Neuronal stem cell (in vitro differentiated cells): ENCODE results near the gene DCUN1D1.

ENCODE experiments used
- DNase-seq: peaks from one replicate; pipeline ENCODE4 v3.0.0-alpha.2; 2013; ENCODE audit warnings: low spot score
- H2AFZ ChIP-seq: one replicate; pipeline ENCODE4 v1.6.1; 2013; ENCODE audit warnings: mild to moderate bottlenecking, low read length, inconsistent platforms
- H2AK5ac ChIP-seq: 2 replicates; pipeline ENCODE4 v1.6.1; 2013; ENCODE audit warnings: low read depth, mild to moderate bottlenecking, inconsistent platforms, low read length, moderate library complexity, mixed read lengths
- H2BK120ac ChIP-seq: 2 replicates; pipeline ENCODE4 v1.6.1; 2013; ENCODE audit warnings: low read depth, mild to moderate bottlenecking, inconsistent platforms, low read length, moderate library complexity, mixed read lengths
- H2BK12ac ChIP-seq: one replicate; pipeline ENCODE4 v1.6.1; 2013; ENCODE audit warnings: low read length, inconsistent platforms
- H2BK15ac ChIP-seq: 2 replicates; pipeline ENCODE4 v1.6.1; 2013; ENCODE audit warnings: mild to moderate bottlenecking, low read length, inconsistent platforms, mixed read lengths
- H2BK5ac ChIP-seq: one replicate; pipeline ENCODE4 v1.6.1; 2013; ENCODE audit warnings: inconsistent platforms, mild to moderate bottlenecking, low read length, moderate library complexity
- H3K14ac ChIP-seq: one replicate; pipeline ENCODE4 v1.6.1; 2013; ENCODE audit warnings: low read length, inconsistent platforms
- H3K18ac ChIP-seq: 2 replicates; pipeline ENCODE4 v1.6.1; 2013; ENCODE audit warnings: low read length, inconsistent platforms
- H3K23ac ChIP-seq: 2 replicates; pipeline ENCODE4 v1.6.1; 2013; ENCODE audit warnings: low read depth, mild to moderate bottlenecking, mixed read lengths, low read length, inconsistent platforms; ENCODE audit not compliant: poor library complexity
- H3K27ac ChIP-seq: replicated peaks from 3 replicates; pipeline ENCODE4 v1.5.1; 2013; ENCODE audit warnings: low read length, inconsistent platforms
- H3K27me3 ChIP-seq, 3 experiments: 2 replicates each; pipeline ENCODE4 v1.6.1; 2013; ENCODE audit warnings: low read length in 3 of 3, mild to moderate bottlenecking in 2 of 3, inconsistent platforms in 1 of 3, low read depth in 1 of 3, mixed read lengths in 1 of 3, moderate library complexity in 1 of 3; ENCODE audit not compliant: control insufficient read depth in 3 of 3, insufficient read depth in 3 of 3
- H3K36me3 ChIP-seq, 2 donors: replicated peaks in 1 of 2; 2 replicates each; pipeline ENCODE4 v1.6.1; 2013; ENCODE audit warnings: low read length in 2 of 2; ENCODE audit not compliant: control insufficient read depth in 2 of 2, insufficient read depth in 2 of 2
- H3K4ac ChIP-seq: 2 replicates; pipeline ENCODE4 v1.6.1; 2013; ENCODE audit warnings: inconsistent platforms, mild to moderate bottlenecking, low read length, moderate library complexity
- H3K4me1 ChIP-seq, 2 donors: 1 replicate in 1 of 2; 2 replicates in 1 of 2; pipeline ENCODE4 v1.6.1; 2013; ENCODE audit warnings: low read length in 2 of 2, low read depth in 1 of 2; ENCODE audit not compliant: control insufficient read depth in 2 of 2, insufficient read depth in 1 of 2
- H3K4me2 ChIP-seq: one replicate; pipeline ENCODE4 v1.6.1; 2013; ENCODE audit warnings: mild to moderate bottlenecking, low read length, inconsistent platforms; ENCODE audit not compliant: insufficient read depth, poor library complexity, severe bottlenecking
- H3K4me3 ChIP-seq, 2 donors: 2 replicates each; pipeline ENCODE4 v1.5.1; 2013; ENCODE audit warnings: low read length in 2 of 2, mild to moderate bottlenecking in 2 of 2, inconsistent platforms in 1 of 2, moderate library complexity in 1 of 2
- H3K79me1 ChIP-seq: one replicate; pipeline ENCODE4 v1.6.1; 2013; ENCODE audit warnings: low read depth, mild to moderate bottlenecking, inconsistent platforms, low read length, moderate library complexity
- H3K9ac ChIP-seq: one replicate; pipeline ENCODE4 v1.6.1; 2013; ENCODE audit warnings: mild to moderate bottlenecking, low read depth, low read length, inconsistent platforms; ENCODE audit not compliant: poor library complexity
- H3K9me3 ChIP-seq, 2 donors: replicated peaks in 1 of 2; 2 replicates each; pipeline versions ENCODE3 to v1.6.1; 2013; ENCODE audit warnings: low read length in 2 of 2, mild to moderate bottlenecking in 2 of 2, inconsistent platforms in 1 of 2, low read depth in 1 of 2, mixed read lengths in 1 of 2, moderate library complexity in 1 of 2; ENCODE audit not compliant: control insufficient read depth in 2 of 2, insufficient read depth in 1 of 2
- H4K8ac ChIP-seq: one replicate; pipeline ENCODE4 v1.6.1; 2013; ENCODE audit warnings: low read depth, mild to moderate bottlenecking, inconsistent platforms, low read length, moderate library complexity
- H4K91ac ChIP-seq: one replicate; pipeline ENCODE4 v1.6.1; 2013; ENCODE audit warnings: low read length, low read depth, mild to moderate bottlenecking, inconsistent platforms; ENCODE audit not compliant: poor library complexity
- WGBS, 2 donors: extraction: QIAGEN DNeasy Blood & Tissue Kit; methylation state at CpG; one replicate each; pipeline ENCODE4 v1.1.7; 2013; ENCODE audit warnings: missing lambda C conversion rate in 2 of 2, mixed read lengths in 1 of 2; ENCODE audit not compliant: insufficient read length in 2 of 2, insufficient replicate concordance in 1 of 2; ENCODE audit errors: extremely low coverage in 2 of 2; 5-methylcytosine and 5-hydroxymethylcytosine counted together

DCUN1D1 gene

DNA sequence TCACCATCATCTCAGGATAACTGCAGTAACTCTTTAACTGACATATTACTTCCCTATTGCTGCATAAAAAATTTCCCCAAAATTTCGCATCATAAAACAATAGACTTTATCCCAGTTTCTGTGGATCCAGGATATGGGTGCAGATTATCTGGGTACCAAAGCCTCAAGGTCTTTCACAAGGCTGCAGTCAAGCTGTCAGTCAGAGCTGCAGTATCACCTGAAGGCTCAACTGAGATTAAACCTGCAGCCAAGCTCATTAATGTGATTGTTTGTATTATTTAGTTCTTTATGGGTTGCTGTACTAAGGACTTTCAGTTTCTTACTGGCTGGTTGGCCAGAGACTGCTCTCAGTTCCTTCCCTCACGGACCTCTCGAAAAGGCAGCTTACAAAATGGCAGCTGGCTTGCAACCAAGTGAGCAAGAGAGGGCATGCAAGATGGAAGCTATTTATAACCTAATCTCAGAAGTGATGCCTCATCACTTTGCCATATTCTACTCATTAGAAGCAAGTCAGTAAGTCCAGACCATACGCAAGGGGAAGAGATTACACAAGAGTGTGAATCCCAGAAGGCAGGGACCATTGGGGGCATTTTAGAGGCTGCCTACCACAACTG lies 54.9 kb downstream of the DCUN1D1 start:
- no peak overlapping the region for H4K8ac ChIP-seq
- H3K14ac ChIP-seq: no peak overlapping the region
- no peak overlapping the region for H2AFZ ChIP-seq
- H3K27ac ChIP-seq: no peak overlapping the region
- no peak overlapping the region for H2BK12ac ChIP-seq
- no peak overlapping the region for H3K18ac ChIP-seq
- DNase-seq: no peak
- H3K4ac ChIP-seq: no peak overlapping the region
- H3K4me2 ChIP-seq: no peak overlapping the region
- no peaks in the 10 kb centered on the region for H3K9me3 ChIP-seq
- no peaks in the 10 kb centered on the region for H3K36me3 ChIP-seq
- H2BK5ac ChIP-seq: no peak overlapping the region
- no peaks in the 10 kb centered on the region for H3K27me3 ChIP-seq
- peaks cover 0 to 2% of the 10 kb centered on the region in 2 donors for H3K4me1 ChIP-seq
- no peak overlapping the region for H3K4me3 ChIP-seq
- H2BK15ac ChIP-seq: no peak overlapping the region
- H4K91ac ChIP-seq: no peak overlapping the region
- no peaks in the 10 kb centered on the region for H3K79me1 ChIP-seq
- no CpG with 5 or more reads among the region's 4 CpGs for WGBS, 2 donors
- H2BK120ac ChIP-seq: no peak overlapping the region
- H3K9ac ChIP-seq: no peak overlapping the region
- no peak overlapping the region for H3K23ac ChIP-seq
- no peak overlapping the region for H2AK5ac ChIP-seq

DNA sequence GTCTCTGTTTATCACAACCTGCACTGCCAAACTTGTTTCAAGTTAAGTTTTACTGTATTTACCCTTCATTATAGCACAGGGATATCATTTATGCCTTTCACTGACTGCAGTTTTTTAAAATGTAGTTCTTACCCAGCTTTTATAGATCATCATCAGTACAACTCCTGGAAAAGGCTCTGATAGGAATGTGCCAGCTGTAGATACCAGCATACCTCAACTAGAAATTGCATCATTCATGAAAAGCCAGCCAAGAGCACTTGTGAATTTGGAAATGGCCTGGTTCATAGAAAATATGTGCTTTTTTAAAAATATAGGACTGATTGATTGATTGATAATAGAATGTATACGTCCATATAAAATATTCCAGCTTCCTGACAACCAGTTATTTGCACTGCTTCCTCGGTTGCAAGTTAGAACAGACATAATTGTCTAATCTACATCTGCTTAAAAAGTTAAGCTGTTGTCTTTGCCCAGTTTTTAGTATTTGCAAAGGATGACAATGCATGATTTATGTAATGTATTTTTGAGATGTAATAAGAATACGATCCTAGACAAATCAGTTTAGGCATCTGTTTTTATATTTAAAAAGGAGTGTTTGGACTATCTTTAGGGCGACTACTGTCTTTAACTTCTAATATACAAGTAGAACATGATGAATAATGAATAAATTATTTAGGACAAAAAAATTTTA lies 58.5 kb downstream of the DCUN1D1 start:
- Histone ChIP-seq H3K27me3 (no peaks in the 10 kb centered on the region), H2BK120ac (no peak overlapping the region), H3K9ac (no peak overlapping the region), H2AFZ (no peak overlapping the region), H3K27ac (no peak overlapping the region), H3K18ac (no peak overlapping the region), H3K4me1 (peaks cover 0 to 2% of the 10 kb centered on the region in 2 donors), H3K14ac (no peak overlapping the region), H4K91ac (no peak overlapping the region), H2BK5ac (no peak overlapping the region), H3K4ac (no peak overlapping the region), H3K79me1 (no peaks in the 10 kb centered on the region), H3K36me3 (no peaks in the 10 kb centered on the region), H3K4me2 (no peak overlapping the region), H3K4me3 (no peak overlapping the region), H3K9me3 (no peaks in the 10 kb centered on the region), H2BK12ac (no peak overlapping the region), H4K8ac (no peak overlapping the region), H3K23ac (no peak overlapping the region), H2BK15ac (no peak overlapping the region), H2AK5ac (no peak overlapping the region)
- DNase-seq: no peak
- WGBS, 2 donors: no CpG with 5 or more reads among the region's 4 CpGs

DNA sequence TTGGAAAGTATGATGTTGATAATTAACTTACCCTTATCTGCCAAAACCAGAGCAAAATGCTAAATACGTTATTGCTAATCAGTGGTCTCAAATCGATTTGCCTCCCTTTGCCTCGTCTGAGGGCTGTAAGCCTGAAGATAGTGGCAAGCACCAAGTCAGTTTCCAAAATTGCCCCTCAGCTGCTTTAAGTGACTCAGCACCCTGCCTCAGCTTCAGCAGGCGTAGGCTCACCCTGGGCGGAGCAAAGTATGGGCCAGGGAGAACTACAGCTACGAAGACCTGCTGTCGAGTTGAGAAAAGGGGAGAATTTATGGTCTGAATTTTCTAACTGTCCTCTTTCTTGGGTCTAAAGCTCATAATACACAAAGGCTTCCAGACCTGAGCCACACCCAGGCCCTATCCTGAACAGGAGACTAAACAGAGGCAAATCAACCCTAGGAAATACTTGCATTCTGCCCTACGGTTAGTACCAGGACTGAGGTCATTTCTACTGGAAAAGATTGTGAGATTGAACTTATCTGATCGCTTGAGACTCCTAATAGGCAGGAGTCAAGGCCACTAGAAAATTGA lies 59.7 kb downstream of the DCUN1D1 start:
- Histone ChIP-seq H3K23ac (no peak overlapping the region), H3K27ac (no peak overlapping the region), H3K79me1 (no peaks in the 10 kb centered on the region), H3K9ac (no peak overlapping the region), H3K14ac (no peak overlapping the region), H3K18ac (no peak overlapping the region), H4K91ac (no peak overlapping the region), H3K27me3 (no peaks in the 10 kb centered on the region), H3K9me3 (no peaks in the 10 kb centered on the region), H2BK12ac (no peak overlapping the region), H4K8ac (no peak overlapping the region), H3K4ac (no peak overlapping the region), H3K4me3 (no peak overlapping the region), H3K4me2 (no peak overlapping the region), H3K4me1 (peaks cover 0 to 2% of the 10 kb centered on the region in 2 donors), H2BK120ac (no peak overlapping the region), H2AFZ (no peak overlapping the region), H3K36me3 (no peaks in the 10 kb centered on the region), H2AK5ac (no peak overlapping the region), H2BK15ac (no peak overlapping the region), H2BK5ac (no peak overlapping the region)
- no CpG with 5 or more reads among the region's 9 CpGs for WGBS, 2 donors
- no peak for DNase-seq

DNA sequence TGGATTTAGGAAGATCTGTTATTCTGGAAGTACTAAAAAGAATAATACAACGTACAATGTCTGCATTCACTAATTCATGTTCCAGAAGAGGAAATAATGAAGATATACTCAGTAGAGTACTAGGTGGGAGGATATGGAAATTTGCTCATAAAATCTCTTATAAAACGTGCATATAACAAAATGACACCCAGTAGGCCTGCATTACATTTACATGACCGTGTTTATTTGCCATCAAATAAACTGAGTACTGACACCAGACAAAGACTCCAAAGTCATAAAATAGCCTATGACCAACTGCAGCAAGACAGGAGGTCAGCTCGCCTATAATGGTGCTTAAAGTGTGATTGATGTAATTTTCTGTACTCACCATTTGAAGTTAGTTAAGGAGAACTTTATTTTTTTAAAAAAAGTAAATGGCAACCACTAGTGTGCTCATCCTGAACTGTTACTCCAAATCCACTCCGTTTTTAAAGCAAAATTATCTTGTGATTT lies 60.4 kb downstream of the DCUN1D1 start:
- Histone ChIP-seq H3K4me1 (peaks cover 0 to 2% of the 10 kb centered on the region in 2 donors), H2BK12ac (no peak overlapping the region), H3K4me3 (no peak overlapping the region), H3K27me3 (no peaks in the 10 kb centered on the region), H3K14ac (no peak overlapping the region), H3K79me1 (no peaks in the 10 kb centered on the region), H4K8ac (no peak overlapping the region), H3K36me3 (peaks cover 0 to 3% of the 10 kb centered on the region in 2 donors), H3K4ac (no peak overlapping the region), H3K18ac (no peak overlapping the region), H3K23ac (no peak overlapping the region), H3K27ac (no peak overlapping the region), H3K4me2 (no peak overlapping the region), H2BK120ac (no peak overlapping the region), H3K9me3 (no peaks in the 10 kb centered on the region), H4K91ac (no peak overlapping the region), H3K9ac (no peak overlapping the region), H2AFZ (no peak overlapping the region), H2BK15ac (no peak overlapping the region), H2BK5ac (no peak overlapping the region), H2AK5ac (no peak overlapping the region)
- DNase-seq: no peak
- WGBS, 2 donors: no CpG with 5 or more reads among the region's 5 CpGs
